Uterus (tissue), 2 donors: ENCODE results near the gene GLYR1.

Experiments used
- CTCF ChIP-seq, 4 experiments: fragments of 200-600 bp in 2 of 4; fragments of 450-650 bp in 2 of 4; sonication (generic) in 2 of 4; IDR thresholded peaks; one replicate each; pipeline ENCODE4 v1.5.1; 2016 to 2019; ENCODE audit warnings: antibody characterized with exemption in 4 of 4, mild to moderate bottlenecking in 2 of 4, moderate library complexity in 1 of 4
- POLR2A ChIP-seq, 2 donors: fragments of 450-650 bp; IDR thresholded peaks; one replicate each; pipeline ENCODE4 v1.6.1; 2016; ENCODE audit warnings: antibody characterized with exemption in 2 of 2, mild to moderate bottlenecking in 1 of 2, moderate library complexity in 1 of 2

GRCh38 chr16:4777339-4778049 is 69.6 kb downstream of the GLYR1 start:
- TF ChIP-seq CTCF (IDR thresholded peaks at IDR 0.05) (no peak), POLR2A (IDR thresholded peaks at IDR 0.05) (no peak)
